B cell (primary cell): ENCODE results near the gene ACTL6A. TPM values are rescaled to one million over a fixed set of nuclear protein-coding genes. Genes with fewer than 3 reads are reported as not detected.

Experiments
- ATAC-seq: fragments of 200-7000 bp; cut with Tn5 transposase; one replicate; pipeline ENCODE4 v1.10.0; 2021; ENCODE audit warnings: low read depth, mild to moderate bottlenecking, moderate number of reproducible peaks, moderate library complexity
- CTCF ChIA-PET: fragments of 350-600 bp; sonication (Branson Sonifier 250); formaldehyde crosslinking; loops from one replicate; lab custom pipeline; 2021; ENCODE audit warnings: antibody characterized with exemption, inconsistent platforms; lab: Charles Lee
- POLR2A ChIA-PET: fragments of 350-600 bp; sonication (Branson Sonifier 250); formaldehyde crosslinking; loops from one replicate; lab custom pipeline; 2021; ENCODE audit warnings: antibody characterized with exemption; lab: Charles Lee
- DNase-seq: peaks from one replicate; pipeline ENCODE4 v3.0.0; 2013
- H2AFZ ChIP-seq: 2 replicates; pipeline ENCODE4 v1.6.1; 2012; ENCODE audit warnings: mild to moderate bottlenecking, low read depth, low read length; ENCODE audit not compliant: insufficient read depth, poor library complexity, severe bottlenecking
- H3K27ac ChIP-seq, 2 donors: 1 replicate in 1 of 2; 2 replicates in 1 of 2; pipeline ENCODE4 v1.5.1; 2012 to 2013; ENCODE audit warnings: low read length in 2 of 2, mild to moderate bottlenecking in 2 of 2, moderate library complexity in 1 of 2
- H3K27me3 ChIP-seq, 4 experiments: fragments of 200-600 bp in 1 of 4; sonication (generic) in 1 of 4; replicated peaks in 1 of 4; 1 replicate in 2 of 4; 2 replicates in 2 of 4; pipeline versions ENCODE4 v1.6.1 to v1.7.0; 2013 to 2016; ENCODE audit warnings: low read length in 3 of 4, mild to moderate bottlenecking in 2 of 4, mixed read lengths in 1 of 4, moderate library complexity in 1 of 4; ENCODE audit not compliant: insufficient read depth in 4 of 4, control insufficient read depth in 3 of 4; ENCODE audit errors: control extremely low read depth in 1 of 4
- H3K36me3 ChIP-seq, 2 experiments: replicated peaks in 1 of 2; 1 replicate in 1 of 2; 2 replicates in 1 of 2; pipeline versions ENCODE4 v1.6.1 to v1.7.1; 2013; ENCODE audit warnings: low read length in 1 of 2; ENCODE audit not compliant: insufficient read depth in 2 of 2, control insufficient read depth in 1 of 2; ENCODE audit errors: control extremely low read depth in 1 of 2, extremely low read depth in 1 of 2
- H3K4me1 ChIP-seq, 2 donors: fragments of 200-600 bp in 1 of 2; sonication (generic) in 1 of 2; 1 replicate in 1 of 2; 2 replicates in 1 of 2; pipeline versions ENCODE4 v1.5.1 to v1.6.1; 2013 to 2017; ENCODE audit warnings: low read length in 2 of 2; ENCODE audit not compliant: control insufficient read depth in 2 of 2, insufficient read depth in 2 of 2
- H3K4me2 ChIP-seq: replicated peaks from 2 replicates; pipeline ENCODE3; 2012; ENCODE audit warnings: mild to moderate bottlenecking, low read depth, low read length; ENCODE audit not compliant: poor library complexity, severe bottlenecking
- H3K4me3 ChIP-seq, 5 experiments: fragments of 200-600 bp in 1 of 5; sonication (generic) in 1 of 5; 1 replicate in 3 of 5; 2 replicates in 2 of 5; pipeline versions ENCODE4 v1.5.1 to v1.7.0; 2011 to 2016; ENCODE audit warnings: low read length in 4 of 5, mild to moderate bottlenecking in 4 of 5, low read depth in 2 of 5, control low read depth in 1 of 5, moderate library complexity in 1 of 5; ENCODE audit not compliant: insufficient read depth in 1 of 5; ENCODE audit errors: control extremely low read depth in 1 of 5, extremely low read depth in 1 of 5
- H3K79me2 ChIP-seq: fragments of 200-600 bp; sonication (generic); one replicate; pipeline ENCODE4 v1.6.0; 2016; ENCODE audit warnings: low read length; ENCODE audit not compliant: control insufficient read depth, insufficient read depth
- H3K9ac ChIP-seq: fragments of 200-600 bp; sonication (generic); 2 replicates; pipeline ENCODE4 v1.6.1; 2017; ENCODE audit warnings: mild to moderate bottlenecking, low read length, moderate library complexity
- H3K9me3 ChIP-seq, 3 donors: one replicate each; pipeline versions ENCODE4 v1.6.1 to v1.7.1; 2013; ENCODE audit warnings: low read length in 2 of 3; ENCODE audit not compliant: control insufficient read depth in 2 of 3, insufficient read depth in 1 of 3; ENCODE audit errors: control extremely low read depth in 1 of 3
- H4K20me1 ChIP-seq: 2 replicates; pipeline ENCODE4 v1.6.0; 2012; ENCODE audit warnings: mild to moderate bottlenecking, low read length; ENCODE audit not compliant: insufficient read depth, control insufficient read depth, poor library complexity, severe bottlenecking
- H3K27ac Mint-ChIP-seq: one replicate; pipeline ENCODE4 v1.8.0; 2021; ENCODE audit warnings: mixed read lengths
- H3K27me3 Mint-ChIP-seq: one replicate; pipeline ENCODE4 v1.8.0; 2021; ENCODE audit warnings: mixed read lengths
- H3K4me1 Mint-ChIP-seq: one replicate; pipeline ENCODE4 v1.8.0; 2021; ENCODE audit warnings: mixed read lengths
- H3K4me3 Mint-ChIP-seq: one replicate; pipeline ENCODE4 v1.8.0; 2021; ENCODE audit warnings: mixed read lengths
- H3K9me3 Mint-ChIP-seq: one replicate; pipeline ENCODE4 v1.8.0; 2022; ENCODE audit warnings: mixed read lengths; ENCODE audit not compliant: insufficient read depth
- EZH2 ChIP-seq: IDR thresholded peaks from 2 replicates; pipeline ENCODE4 v1.6.1; 2012; ENCODE audit warnings: borderline replicate concordance, low read depth, mild to moderate bottlenecking, moderate library complexity, low read length; ENCODE audit not compliant: insufficient read depth, poor library complexity, severe bottlenecking
- WGBS: methylation state at CpG from one replicate; pipeline ENCODE4 v1.1.5; 2013; ENCODE audit warnings: missing lambda C conversion rate; ENCODE audit not compliant: insufficient coverage; 5-methylcytosine and 5-hydroxymethylcytosine counted together
- intact Hi-C: fragments of 100-400 bp; cut with micrococcal nuclease; formaldehyde crosslinking; loops from one replicate; pipeline ENCODE4 v1.10.0; 2022
- polyA plus RNA-seq: library from polyadenylated mRNA; depleted of rRNA; stranded (reverse); fragments of >200 nt; gene quantifications from 2 replicates; pipeline ENCODE4 v1.2.3, GENCODE V29; 2012
- total RNA-seq, 2 donors: library from RNA; stranded (reverse); fragments of 120-200 nt in 1 of 2; gene quantifications; 1 replicate in 1 of 2; 2 replicates in 1 of 2; pipeline versions ENCODE4 v1.2.3 to v1.2.4, GENCODE V29; 2013 to 2022
- TF ChIP-seq, protein P1 (sequence below): fragments of 200-600 bp; IDR thresholded peaks from one replicate; pipeline ENCODE4 v1.8.0; 2022; ENCODE audit warnings: antibody characterized with exemption, mild to moderate bottlenecking

ACTL6A gene
- total and polyA plus RNA-seq, 2 donors (not counting 1 experiment from before 2014, with no cell fraction given): 26.2 to 48.5 TPM

DNA sequence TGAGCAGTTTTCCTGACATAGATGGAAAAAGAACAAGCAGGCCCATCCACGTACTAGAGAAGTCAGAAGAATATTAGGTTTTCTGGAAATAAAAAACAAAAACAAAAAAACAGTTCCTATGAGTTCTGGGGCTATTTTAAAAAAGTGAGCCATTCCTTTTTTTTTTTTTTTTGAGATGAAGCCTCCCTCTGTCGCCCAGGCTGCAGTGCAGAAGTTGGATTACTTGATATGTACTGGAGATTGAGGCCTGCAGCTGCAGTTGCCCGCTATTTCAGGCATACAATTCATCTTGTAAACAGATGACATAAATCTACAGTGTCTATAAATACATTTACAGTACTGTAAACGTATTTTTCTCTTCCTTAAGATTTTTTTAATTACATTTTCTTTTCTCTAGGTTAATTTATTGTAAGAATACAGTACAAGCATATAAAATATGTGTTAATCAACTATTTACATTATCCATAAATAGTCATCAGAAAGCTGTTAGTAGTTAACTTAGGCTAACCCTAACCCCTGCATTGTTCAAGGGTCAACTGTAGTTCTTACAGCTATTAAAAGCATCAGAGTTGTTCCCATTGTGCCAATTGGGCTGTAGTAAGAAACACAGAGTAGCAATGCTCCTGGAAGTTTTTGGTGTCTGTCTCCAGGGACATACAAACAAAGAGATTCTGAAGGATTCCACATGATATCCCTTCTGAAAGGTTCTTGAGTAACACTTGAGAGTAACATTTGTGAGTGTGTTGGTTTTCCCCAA lies 11.2 kb upstream of the ACTL6A start:
- no peaks in the 10 kb centered on the region for H3K4me1 Mint-ChIP-seq
- intact Hi-C loops: loop anchor here (10.0 kb wide), 1 partner anchor 447 kb away; no protein-coding TSS in a partner anchor

More for the DNA sequence above, 11.2 kb upstream of the ACTL6A start:
- DNase-seq (no peak), ATAC-seq (no peak)
- Histone ChIP-seq H3K4me2 (no peak overlapping the region), H4K20me1 (no peaks in the 10 kb centered on the region), H3K9me3 (no peaks in the 10 kb centered on the region), H3K4me1 (no peaks in the 10 kb centered on the region), H3K36me3 (no peaks in the 10 kb centered on the region), H3K27me3 (no peaks in the 10 kb centered on the region), H3K4me3 (no peak overlapping the region), H3K9ac (no peak overlapping the region), H3K79me2 (no peaks in the 10 kb centered on the region), H3K27ac (no peak overlapping the region), H2AFZ (no peak overlapping the region)
- TF ChIP-seq EZH2: no peak
- TF ChIP-seq, protein P1, sequence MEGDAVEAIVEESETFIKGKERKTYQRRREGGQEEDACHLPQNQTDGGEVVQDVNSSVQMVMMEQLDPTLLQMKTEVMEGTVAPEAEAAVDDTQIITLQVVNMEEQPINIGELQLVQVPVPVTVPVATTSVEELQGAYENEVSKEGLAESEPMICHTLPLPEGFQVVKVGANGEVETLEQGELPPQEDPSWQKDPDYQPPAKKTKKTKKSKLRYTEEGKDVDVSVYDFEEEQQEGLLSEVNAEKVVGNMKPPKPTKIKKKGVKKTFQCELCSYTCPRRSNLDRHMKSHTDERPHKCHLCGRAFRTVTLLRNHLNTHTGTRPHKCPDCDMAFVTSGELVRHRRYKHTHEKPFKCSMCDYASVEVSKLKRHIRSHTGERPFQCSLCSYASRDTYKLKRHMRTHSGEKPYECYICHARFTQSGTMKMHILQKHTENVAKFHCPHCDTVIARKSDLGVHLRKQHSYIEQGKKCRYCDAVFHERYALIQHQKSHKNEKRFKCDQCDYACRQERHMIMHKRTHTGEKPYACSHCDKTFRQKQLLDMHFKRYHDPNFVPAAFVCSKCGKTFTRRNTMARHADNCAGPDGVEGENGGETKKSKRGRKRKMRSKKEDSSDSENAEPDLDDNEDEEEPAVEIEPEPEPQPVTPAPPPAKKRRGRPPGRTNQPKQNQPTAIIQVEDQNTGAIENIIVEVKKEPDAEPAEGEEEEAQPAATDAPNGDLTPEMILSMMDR: no peak
- no peaks in the 10 kb centered on the region for H3K27me3 Mint-ChIP-seq
- no peaks in the 10 kb centered on the region for H3K9me3 Mint-ChIP-seq
- no peak overlapping the region for H3K4me3 Mint-ChIP-seq
- ChIA-PET CTCF (interaction anchor here (0.7 to 1.0 kb wide), 2 partner anchors 124 to 130 kb away, joined by 3 to 5 read pairs; no protein-coding TSS in a partner anchor), POLR2A (no interaction called here)
- no CpG with 5 or more reads among the region's 4 CpGs for WGBS
- H3K27ac Mint-ChIP-seq: no peak overlapping the region
